GM18519 (cell line): ENCODE results near the gene FCHSD2.
"Not testable (repeated sequence)": the region's sequence is repeated elsewhere in the genome, so short reads cannot be mapped to it uniquely, and the experiment has no call there.

ENCODE experiments used
- ATAC-seq: cut with Tn5 transposase; IDR thresholded peaks from one replicate; pipeline ENCODE4 v1.9.1; 2021; ENCODE audit warnings: mild to moderate bottlenecking, moderate library complexity; ENCODE audit not compliant: unreplicated experiment, low FRiP score

FCHSD2 gene

GRCh38 chr11:73074319-73074718 lies 67.8 kb downstream of the FCHSD2 start:
- no peak for ATAC-seq

GRCh38 chr11:73072935-73073481 lies 69.1 kb downstream of the FCHSD2 start:
- ATAC-seq, result peak; percentile 70

DNA sequence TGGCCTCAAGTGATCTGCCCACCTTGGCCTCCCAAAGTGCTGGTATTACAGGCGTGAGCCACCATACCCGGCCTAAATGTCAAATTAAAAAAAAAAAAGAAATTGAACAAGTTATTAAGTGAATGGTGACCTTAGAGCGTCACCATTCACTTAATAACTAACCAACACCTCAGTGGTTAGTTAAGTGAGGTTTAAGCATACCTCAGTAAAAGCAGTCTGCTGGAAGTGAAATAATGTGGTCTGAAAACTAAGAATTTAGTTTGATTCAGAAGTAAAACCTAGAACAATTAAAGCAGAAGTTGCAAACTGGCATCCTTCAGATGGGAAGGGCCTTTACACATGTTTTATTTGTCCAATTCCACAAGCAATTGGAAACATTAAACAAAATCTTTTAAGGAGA lies 71.5 kb downstream of the FCHSD2 start:
- no peak for ATAC-seq

DNA sequence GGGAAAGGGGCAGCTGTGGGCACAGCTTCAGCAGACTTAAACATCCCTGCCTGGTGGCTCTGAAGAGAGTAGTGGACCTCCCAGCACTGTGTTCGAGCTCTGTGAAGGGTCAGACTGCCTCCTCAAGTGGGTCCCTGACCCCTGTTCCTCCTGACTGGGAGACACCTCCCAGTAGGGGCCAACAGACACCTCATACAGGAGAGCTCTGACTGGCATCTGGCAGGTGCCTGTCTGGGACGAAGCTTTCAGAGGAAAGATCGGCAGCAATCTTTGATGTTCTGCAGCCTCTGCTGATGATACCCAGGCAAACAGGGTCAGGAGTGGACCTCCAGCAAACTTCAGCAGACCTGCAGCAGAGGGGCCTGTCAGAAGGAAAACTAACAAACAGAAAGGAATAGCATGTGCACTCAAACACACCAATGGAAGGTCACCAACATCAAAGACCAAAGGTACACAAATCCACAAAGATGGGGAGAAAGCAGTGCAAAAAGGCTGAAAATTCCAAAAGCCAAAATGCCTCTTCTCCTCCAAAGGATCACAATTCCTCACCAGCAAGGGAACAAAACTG lies 80.2 kb downstream of the FCHSD2 start:
- ATAC-seq, result not testable (repeated sequence)

DNA sequence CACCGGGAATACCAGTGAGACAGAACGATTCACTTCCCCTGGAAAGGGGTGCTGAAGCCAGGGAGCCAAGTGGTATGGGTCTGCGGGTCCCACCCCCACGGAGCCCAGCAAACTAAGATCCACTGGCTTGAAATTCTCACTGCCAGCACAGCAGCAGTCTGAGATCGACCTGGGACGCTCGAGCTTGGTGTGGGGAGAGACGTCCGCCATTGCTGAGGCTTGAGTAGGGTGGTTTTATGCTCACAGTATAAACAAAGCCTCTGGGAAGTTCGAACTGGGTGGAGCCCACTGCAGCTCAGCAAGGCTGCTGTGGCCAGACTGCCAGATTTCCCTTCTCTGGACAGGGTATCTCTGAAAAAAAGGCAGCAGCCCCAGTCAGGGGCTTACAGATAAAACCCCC lies 80.7 kb downstream of the FCHSD2 start:
- ATAC-seq, result not testable (repeated sequence)

- no peak for ATAC-seq
These were observed 82.2 kb downstream of the FCHSD2 start for GRCh38 chr11:73059915-73060314.

DNA sequence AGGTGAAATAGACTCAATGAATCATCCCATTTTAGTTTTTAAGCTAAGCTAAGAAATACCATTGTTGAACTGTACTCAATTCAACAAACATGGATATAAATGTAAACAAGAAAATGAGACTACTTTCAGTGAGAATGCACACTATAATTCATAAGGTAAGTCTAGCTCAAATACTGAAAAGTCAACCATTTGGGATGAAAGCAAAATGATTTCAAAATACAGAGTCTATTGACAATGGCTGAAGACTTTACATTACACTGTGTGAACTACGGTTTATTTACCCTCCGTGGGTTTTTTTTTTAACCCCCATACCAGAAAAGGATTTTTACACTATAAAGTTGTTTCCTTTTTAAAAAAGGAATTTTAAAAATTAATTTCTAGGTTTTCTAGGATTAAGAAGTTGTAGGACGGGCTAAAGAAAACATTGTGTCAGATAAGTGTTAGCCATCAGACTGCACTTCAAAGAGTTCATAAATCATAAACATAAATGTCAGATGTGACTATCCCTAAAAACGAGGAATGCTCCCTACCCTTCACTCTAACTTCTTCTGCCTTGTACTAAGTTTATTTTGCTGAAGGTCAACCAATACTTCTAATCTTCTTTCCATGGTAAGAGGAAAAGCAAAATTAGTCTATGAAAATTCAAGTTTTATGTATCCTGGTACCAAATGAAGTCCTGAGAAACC lies 83.0 kb downstream of the FCHSD2 start:
- ATAC-seq, result no peak

- no peak for ATAC-seq
These were observed 86.3 kb downstream of the FCHSD2 start for GRCh38 chr11:73055655-73056354.

GRCh38 chr11:73055002-73055401 lies 87.1 kb downstream of the FCHSD2 start:
- no peak for ATAC-seq

- ATAC-seq, result no peak
These were observed 88.2 kb downstream of the FCHSD2 start for GRCh38 chr11:73053964-73054363.

DNA sequence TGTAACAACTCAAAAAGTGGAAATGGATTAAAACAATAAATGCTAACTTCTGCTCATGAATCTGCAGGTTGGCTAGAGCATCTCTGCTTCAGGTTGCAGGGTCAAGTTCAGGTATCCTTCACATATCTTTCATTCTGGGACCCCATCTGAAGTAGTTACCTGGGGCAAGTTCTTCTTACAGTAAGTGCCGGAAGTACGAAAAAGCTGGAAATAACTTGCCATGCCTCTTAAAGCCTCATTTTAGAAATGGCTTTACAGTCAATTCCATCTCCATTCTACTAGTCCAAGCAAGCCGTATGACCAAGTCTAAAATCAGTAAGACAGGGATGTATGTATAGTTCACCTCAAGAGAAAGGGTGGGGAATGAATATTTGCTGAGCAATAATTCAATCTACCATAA lies 93.7 kb downstream of the FCHSD2 start:
- ATAC-seq, result peak; percentile 10

GRCh38 chr11:73047773-73048371 lies 94.2 kb downstream of the FCHSD2 start:
- ATAC-seq, result peak; percentile 67

DNA sequence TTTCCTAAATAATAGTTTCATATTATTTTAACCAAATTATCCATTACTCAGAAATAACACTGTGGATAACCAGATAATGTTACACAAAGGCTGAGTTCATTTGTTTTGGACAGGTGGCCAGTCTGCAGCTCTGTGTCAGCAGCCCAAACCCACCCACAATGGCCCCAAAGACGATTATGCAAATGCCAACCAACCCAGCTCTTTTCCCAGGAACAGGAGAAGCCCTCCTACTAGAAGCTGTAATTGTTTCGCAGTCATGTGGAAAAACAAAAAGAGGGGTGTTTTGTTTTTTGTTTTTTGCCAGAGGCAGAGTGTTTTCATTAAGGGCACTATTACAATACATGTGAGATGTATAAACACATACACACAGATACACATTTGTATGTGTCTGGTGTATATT lies 102.1 kb downstream of the FCHSD2 start:
- no peak for ATAC-seq

GRCh38 chr11:73034777-73035176 lies 107.3 kb downstream of the FCHSD2 start:
- ATAC-seq, result no peak

DNA sequence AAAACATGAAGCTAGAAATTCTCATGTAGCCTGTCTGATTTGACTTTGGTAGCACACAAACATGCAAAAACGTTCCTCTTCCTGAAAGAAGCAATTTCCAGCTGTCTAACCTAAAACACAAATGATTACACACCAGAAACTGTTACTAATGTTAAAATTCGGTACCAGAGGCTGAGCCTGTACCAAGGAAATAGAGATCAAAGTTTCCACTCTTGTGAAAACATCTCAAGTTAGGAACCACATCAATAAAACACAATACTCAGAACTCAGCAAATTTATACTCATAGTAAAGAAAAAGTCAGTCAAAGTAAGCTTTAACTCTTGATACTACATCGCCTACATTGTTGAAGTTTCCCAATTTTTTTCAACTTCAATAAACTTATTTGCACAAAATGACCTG lies 107.8 kb downstream of the FCHSD2 start:
- no peak for ATAC-seq

- ATAC-seq, result no peak
These were observed 112.0 kb downstream of the FCHSD2 start for GRCh38 chr11:73030130-73030529.

DNA sequence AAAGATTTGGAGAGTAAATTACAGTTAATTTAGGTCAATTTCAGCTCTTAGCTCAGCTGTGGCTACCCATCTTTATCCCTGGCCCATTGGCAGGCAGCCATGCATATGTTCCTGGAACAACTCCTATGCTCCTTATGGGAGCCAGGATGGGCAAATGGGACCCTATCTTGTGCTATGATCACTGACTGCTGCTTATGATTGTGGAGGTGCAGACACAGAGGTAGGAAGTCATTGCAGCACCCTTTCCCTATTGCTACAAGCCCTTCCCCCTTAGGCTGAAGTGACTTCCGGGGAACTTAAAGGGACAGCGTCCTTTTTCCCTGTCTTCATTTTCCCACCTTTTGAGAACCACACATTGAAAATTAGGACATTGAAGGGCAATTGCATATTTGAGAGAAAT lies 112.7 kb downstream of the FCHSD2 start:
- ATAC-seq, result no peak

DNA sequence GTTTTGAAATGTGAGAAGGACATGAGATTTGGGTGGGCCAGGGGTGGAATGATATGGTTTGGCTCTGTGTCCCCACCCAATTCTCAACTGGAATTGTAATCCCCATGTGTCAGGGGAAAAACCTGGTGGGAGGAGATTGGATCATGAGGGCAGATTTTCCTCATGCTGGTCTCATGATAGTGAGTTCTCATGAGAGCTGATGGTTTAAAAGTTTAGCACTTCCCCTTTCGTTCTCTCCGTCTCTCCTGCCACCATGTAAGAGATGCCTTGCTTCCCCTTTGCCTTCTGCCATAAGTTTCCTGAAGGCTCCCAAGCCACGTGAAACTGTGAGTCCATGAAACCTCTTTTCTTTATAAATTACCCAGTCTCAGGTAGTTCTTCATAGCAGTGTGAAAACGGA lies 113.5 kb downstream of the FCHSD2 start:
- no peak for ATAC-seq

GRCh38 chr11:73027840-73028239 lies 114.3 kb downstream of the FCHSD2 start:
- ATAC-seq, result not testable (repeated sequence)

DNA sequence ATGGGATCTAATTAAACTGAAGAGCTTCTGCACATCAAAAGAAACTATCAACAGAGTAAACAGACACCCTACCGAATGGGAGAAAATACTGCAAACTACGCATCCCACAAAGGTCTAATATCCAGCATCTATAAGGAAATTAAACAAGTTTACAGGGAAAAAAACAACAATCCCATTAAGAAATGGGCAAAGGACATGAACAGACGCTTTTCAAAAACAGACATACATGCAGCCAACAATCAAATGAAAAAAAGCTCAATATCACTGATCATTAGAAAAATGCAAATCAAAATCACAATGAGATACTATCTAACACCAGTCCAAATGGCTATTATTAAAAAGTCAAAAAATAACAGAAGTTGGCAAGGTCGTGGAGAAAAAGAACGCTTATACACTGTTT lies 117.5 kb downstream of the FCHSD2 start:
- no peak for ATAC-seq

DNA sequence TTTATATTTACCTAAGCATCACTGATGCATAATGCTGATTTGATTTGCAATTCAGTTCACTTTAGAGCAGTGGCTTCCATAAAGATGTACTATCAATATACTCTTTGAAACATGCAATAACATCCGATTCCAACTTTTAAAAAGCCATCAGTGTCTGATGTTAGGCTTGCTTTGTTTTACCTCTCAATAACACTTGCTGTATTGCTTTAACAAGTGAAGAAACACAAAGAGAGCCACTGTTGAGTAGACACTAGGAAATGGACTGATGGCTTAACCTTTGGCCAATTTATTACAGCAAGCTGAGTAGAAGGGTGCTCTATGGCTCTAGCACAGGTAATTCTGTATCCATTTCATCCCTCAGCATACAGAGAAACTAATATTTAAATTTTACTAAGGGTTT lies 122.1 kb downstream of the FCHSD2 start:
- ATAC-seq, result no peak
